Measurements from ENCODE around the gene SLC39A9. TPM values are rescaled to one million over a fixed set of nuclear protein-coding genes. Genes with fewer than 3 reads are reported as not detected.
"Not testable (repeated sequence)": the region's sequence is repeated elsewhere in the genome, so short reads cannot be mapped to it uniquely, and the experiment has no call there.

SLC39A9 gene
- total and polyA plus RNA-seq, 7 experiments from 2014 or later: 12.3 to 50.3 (median 34.4) TPM

- Mint-ChIP-seq H3K27ac (no peak overlapping the region), H3K4me3 (no peak overlapping the region)
Measured at GRCh38 chr14:69493791-69494190, 95.3 kb downstream of the SLC39A9 start.

GRCh38 chr14:69495341-69495921 lies 96.9 kb downstream of the SLC39A9 start:
- DNase-seq: no peak
- no peak overlapping the region for H3K4me3 ChIP-seq (ENCODE audit: low read length)
- ATAC-seq: no peak
- Mint-ChIP-seq H3K4me1 (no peaks in the 10 kb centered on the region), H3K9me3 (peaks cover 0 to 2% (median 0%) of the 10 kb centered on the region in 11 donors), H3K27me3 (peaks cover 0 to 14% (median 2%) of the 10 kb centered on the region in 5 donors), H3K27ac (no peak overlapping the region), H3K4me3 (no peak overlapping the region), H3K36me3 (no peaks in the 10 kb centered on the region)
- H3K9me3 ChIP-seq (ENCODE audit: control insufficient read depth in 2 of 3, low read length in 3 of 3): no peaks in the 10 kb centered on the region
- intact Hi-C loops (cut with micrococcal nuclease): no loop called here
- H3K27me3 ChIP-seq (ENCODE audit: control insufficient read depth in 2 of 2, insufficient read depth in 2 of 2, low read length in 2 of 2): no peaks in the 10 kb centered on the region
- no peaks in the 10 kb centered on the region for H3K4me1 ChIP-seq (ENCODE audit: control insufficient read depth in 2 of 2, insufficient read depth in 2 of 2, low read length in 2 of 2)
- ChIA-PET POLR2A (no interaction called here), CTCF (no interaction called here)
- no peak overlapping the region for H3K27ac ChIP-seq (ENCODE audit: low read depth, low read length)
- H3K36me3 ChIP-seq (ENCODE audit: control insufficient read depth in 2 of 3, insufficient read depth in 3 of 3, low read length in 3 of 3): no peaks in the 10 kb centered on the region

More at GRCh38 chr14:69493791-69494190, 95.3 kb downstream of the SLC39A9 start:
- Histone ChIP-seq H3K36me3 (ENCODE audit: control insufficient read depth in 2 of 3, insufficient read depth in 3 of 3, low read length in 3 of 3) (no peaks in the 10 kb centered on the region), H3K27me3 (ENCODE audit: control insufficient read depth in 2 of 2, insufficient read depth in 2 of 2, low read length in 2 of 2) (no peaks in the 10 kb centered on the region), H3K27ac (ENCODE audit: low read depth, low read length) (no peak overlapping the region), H3K4me3 (ENCODE audit: low read length) (no peak overlapping the region), H3K4me1 (ENCODE audit: control insufficient read depth in 2 of 2, insufficient read depth in 2 of 2, low read length in 2 of 2) (no peaks in the 10 kb centered on the region), H3K9me3 (ENCODE audit: control insufficient read depth in 2 of 3, low read length in 3 of 3) (no peaks in the 10 kb centered on the region)
- ChIA-PET CTCF (no interaction called here), POLR2A (no interaction called here)
- Mint-ChIP-seq H3K36me3 (no peaks in the 10 kb centered on the region), H3K4me1 (no peaks in the 10 kb centered on the region), H3K27me3 (peaks cover 0 to 14% (median 4%) of the 10 kb centered on the region in 5 donors), H3K9me3 (peaks cover 0 to 2% (median 0%) of the 10 kb centered on the region in 11 donors)
- intact Hi-C loops (cut with micrococcal nuclease): no loop called here
- ATAC-seq: no peak
- DNase-seq: no peak

GRCh38 chr14:69497866-69498265 lies 99.4 kb downstream of the SLC39A9 start:
- H3K4me1 Mint-ChIP-seq; H3K4me1 ChIP-seq (ENCODE audit: control insufficient read depth in 2 of 2, insufficient read depth in 2 of 2, low read length in 2 of 2); CTCF ChIA-PET; H3K9me3 ChIP-seq (ENCODE audit: control insufficient read depth in 2 of 3, low read length in 3 of 3); H3K4me3 Mint-ChIP-seq; H3K27ac Mint-ChIP-seq; H3K27ac ChIP-seq (ENCODE audit: low read depth, low read length); POLR2A ChIA-PET; H3K4me3 ChIP-seq (ENCODE audit: low read length); ATAC-seq; DNase-seq; H3K9me3 Mint-ChIP-seq; H3K36me3 Mint-ChIP-seq; intact Hi-C loops (cut with micrococcal nuclease); H3K36me3 ChIP-seq (ENCODE audit: control insufficient read depth in 2 of 3, insufficient read depth in 3 of 3, low read length in 3 of 3); H3K27me3 ChIP-seq (ENCODE audit: control insufficient read depth in 2 of 2, insufficient read depth in 2 of 2, low read length in 2 of 2): not testable (repeated sequence)
- peaks cover 0 to 18% (median 0%) of the 10 kb centered on the region in 5 donors for H3K27me3 Mint-ChIP-seq

- CTCF ChIA-PET, H3K4me3 Mint-ChIP-seq, H3K27ac Mint-ChIP-seq: not testable (repeated sequence)
Measured at GRCh38 chr14:69498286-69498685, 99.8 kb downstream of the SLC39A9 start.

GRCh38 chr14:69499436-69499835 lies 100.9 kb downstream of the SLC39A9 start:
- H3K27ac Mint-ChIP-seq: no peak overlapping the region
- H3K4me1 Mint-ChIP-seq: no peaks in the 10 kb centered on the region
- Histone ChIP-seq H3K4me3 (ENCODE audit: low read length) (no peak overlapping the region), H3K36me3 (ENCODE audit: control insufficient read depth in 2 of 3, insufficient read depth in 3 of 3, low read length in 3 of 3) (no peaks in the 10 kb centered on the region), H3K4me1 (ENCODE audit: control insufficient read depth in 2 of 2, insufficient read depth in 2 of 2, low read length in 2 of 2) (no peaks in the 10 kb centered on the region), H3K9me3 (ENCODE audit: control insufficient read depth in 2 of 3, low read length in 3 of 3) (no peaks in the 10 kb centered on the region), H3K27me3 (ENCODE audit: control insufficient read depth in 2 of 2, insufficient read depth in 2 of 2, low read length in 2 of 2) (no peaks in the 10 kb centered on the region), H3K27ac (ENCODE audit: low read depth, low read length) (no peak overlapping the region)
- H3K4me3 Mint-ChIP-seq: no peak overlapping the region
- POLR2A ChIA-PET: no interaction called here
- ATAC-seq (no peak), DNase-seq (no peak)
- peaks cover 0 to 2% (median 0%) of the 10 kb centered on the region in 11 donors for H3K9me3 Mint-ChIP-seq
- no peaks in the 10 kb centered on the region for H3K36me3 Mint-ChIP-seq
- peaks cover 0 to 12% (median 0%) of the 10 kb centered on the region in 5 donors for H3K27me3 Mint-ChIP-seq
- CTCF ChIA-PET: no interaction called here
- intact Hi-C loops (cut with micrococcal nuclease): no loop called here

More at GRCh38 chr14:69498286-69498685, 99.8 kb downstream of the SLC39A9 start:
- H3K4me3 ChIP-seq (ENCODE audit: low read length); POLR2A ChIA-PET; H3K36me3 Mint-ChIP-seq; ATAC-seq; H3K9me3 Mint-ChIP-seq; H3K36me3 ChIP-seq (ENCODE audit: control insufficient read depth in 2 of 3, insufficient read depth in 3 of 3, low read length in 3 of 3); H3K4me1 Mint-ChIP-seq; H3K4me1 ChIP-seq (ENCODE audit: control insufficient read depth in 2 of 2, insufficient read depth in 2 of 2, low read length in 2 of 2); H3K27me3 ChIP-seq (ENCODE audit: control insufficient read depth in 2 of 2, insufficient read depth in 2 of 2, low read length in 2 of 2); DNase-seq; intact Hi-C loops (cut with micrococcal nuclease); H3K27ac ChIP-seq (ENCODE audit: low read depth, low read length); H3K9me3 ChIP-seq (ENCODE audit: control insufficient read depth in 2 of 3, low read length in 3 of 3): not testable (repeated sequence)
- H3K27me3 Mint-ChIP-seq: peaks cover 0 to 16% (median 0%) of the 10 kb centered on the region in 5 donors

GRCh38 chr14:69500096-69500495 lies 101.6 kb downstream of the SLC39A9 start:
- no peaks in the 10 kb centered on the region for H3K4me1 ChIP-seq (ENCODE audit: control insufficient read depth in 2 of 2, insufficient read depth in 2 of 2, low read length in 2 of 2)
- H3K27me3 ChIP-seq (ENCODE audit: control insufficient read depth in 2 of 2, insufficient read depth in 2 of 2, low read length in 2 of 2): no peaks in the 10 kb centered on the region
- Mint-ChIP-seq H3K4me1 (no peaks in the 10 kb centered on the region), H3K4me3 (no peak overlapping the region), H3K27ac (no peak overlapping the region), H3K9me3 (peaks cover 0 to 2% (median 0%) of the 10 kb centered on the region in 11 donors), H3K27me3 (peaks cover 0 to 12% (median 0%) of the 10 kb centered on the region in 5 donors), H3K36me3 (no peaks in the 10 kb centered on the region)
- no peaks in the 10 kb centered on the region for H3K36me3 ChIP-seq (ENCODE audit: control insufficient read depth in 2 of 3, insufficient read depth in 3 of 3, low read length in 3 of 3)
- ChIA-PET POLR2A (no interaction called here), CTCF (no interaction called here)
- ATAC-seq (no peak), DNase-seq (no peak)
- no peaks in the 10 kb centered on the region for H3K9me3 ChIP-seq (ENCODE audit: control insufficient read depth in 2 of 3, low read length in 3 of 3)
- intact Hi-C loops (cut with micrococcal nuclease): no loop called here
- no peak overlapping the region for H3K4me3 ChIP-seq (ENCODE audit: low read length)
- no peak overlapping the region for H3K27ac ChIP-seq (ENCODE audit: low read depth, low read length)

GRCh38 chr14:69500736-69501135 lies 102.2 kb downstream of the SLC39A9 start:
- Histone ChIP-seq H3K9me3 (ENCODE audit: control insufficient read depth in 2 of 3, low read length in 3 of 3) (no peaks in the 10 kb centered on the region), H3K4me1 (ENCODE audit: control insufficient read depth in 2 of 2, insufficient read depth in 2 of 2, low read length in 2 of 2) (no peaks in the 10 kb centered on the region), H3K27me3 (ENCODE audit: control insufficient read depth in 2 of 2, insufficient read depth in 2 of 2, low read length in 2 of 2) (no peaks in the 10 kb centered on the region), H3K27ac (ENCODE audit: low read depth, low read length) (no peak overlapping the region), H3K4me3 (ENCODE audit: low read length) (no peak overlapping the region), H3K36me3 (ENCODE audit: control insufficient read depth in 2 of 3, insufficient read depth in 3 of 3, low read length in 3 of 3) (no peaks in the 10 kb centered on the region)
- ATAC-seq (no peak), DNase-seq (no peak)
- CTCF ChIA-PET: no interaction called here
- Mint-ChIP-seq H3K27me3 (peaks cover 0 to 8% (median 4%) of the 10 kb centered on the region in 5 donors), H3K9me3 (peaks cover 0 to under 1% (median 0%) of the 10 kb centered on the region in 11 donors), H3K4me1 (no peaks in the 10 kb centered on the region), H3K36me3 (no peaks in the 10 kb centered on the region), H3K27ac (no peak overlapping the region), H3K4me3 (no peak overlapping the region)
- POLR2A ChIA-PET: no interaction called here
- intact Hi-C loops (cut with micrococcal nuclease): no loop called here

All from naive thymus-derived CD4-positive, alpha-beta T cell (primary cell).